ENCODE measurements around the gene FOXK1. TPM values are rescaled to one million over a fixed set of nuclear protein-coding genes. Genes with fewer than 3 reads are reported as not detected.

The FOXK1 gene
- total and polyA plus RNA-seq, 9 of the 15 experiments (the other 6 are each of a cell fraction or from before 2014, with no cell fraction given): 0.32 to 45.5 (median 8.1) TPM

DNA sequence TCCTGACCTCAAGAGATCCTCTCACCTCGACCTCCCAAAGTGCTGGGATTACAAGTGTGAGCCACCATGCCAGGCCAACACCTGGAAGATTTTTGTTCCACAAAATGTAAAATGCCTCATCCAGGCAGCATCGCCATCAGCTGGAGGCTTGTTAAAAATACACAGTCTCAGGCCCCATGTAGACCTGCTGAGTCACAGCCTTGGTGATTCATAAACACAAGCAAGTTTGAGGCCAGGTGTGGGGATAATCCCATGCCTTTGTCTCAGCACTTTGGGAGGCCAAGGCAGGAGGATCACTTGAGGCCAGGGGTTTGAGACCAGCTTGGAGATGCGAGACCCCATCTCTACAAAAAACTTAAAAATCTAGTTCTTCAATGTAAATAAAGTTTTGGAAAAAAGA lies 49.1 kb upstream of the FOXK1 start (continued):
- TF ChIP-seq SMARCA4 (IDR thresholded peaks at IDR 0.05) (peak; percentile 78), NR2C2 (CRISPR knock-in tag; IDR thresholded peaks at IDR 0.05) (no peak), NR2C2 (tag; IDR thresholded peaks at IDR 0.05) (no peak), DACH1 (IDR thresholded peaks at IDR 0.05; ENCODE audit: partially characterized antibody) (peak; percentile 55), FOS (IDR thresholded peaks at IDR 0.05; ENCODE audit: extremely low read depth, insufficient read length) (peak; percentile 47), YY1 (IDR thresholded peaks at IDR 0.05; ENCODE audit: borderline replicate concordance in 1 of 3, control insufficient read depth in 1 of 3, extremely low read depth in 1 of 3, insufficient read depth in 3 of 3, insufficient read length in 1 of 3, insufficient replicate concordance in 2 of 3, low read depth in 1 of 3, low read length in 2 of 3) (no peak), SMARCE1 (IDR thresholded peaks at IDR 0.05) (peak; percentile 63), MECOM (CRISPR knock-in tag; IDR thresholded peaks at IDR 0.05) (no peak), EP400 (IDR thresholded peaks at IDR 0.05) (0 out of 2 replicates have a peak, but pooled peaks have one; percentile 12), DPF2 (IDR thresholded peaks at IDR 0.05) (peak; percentile 84), POLR2G (IDR thresholded peaks at IDR 0.05; ENCODE audit: low read depth, low read length) (no peak), ZNF518B (CRISPR knock-in tag; IDR thresholded peaks at IDR 0.05) (no peak), PTBP1 (IDR thresholded peaks at IDR 0.05; ENCODE audit: low read depth, low read length) (no peak), JUN (IDR thresholded peaks at IDR 0.05; ENCODE audit: borderline replicate concordance, low read depth, low read length) (peak; percentile 87), JUN (CRISPR knock-in tag; IDR thresholded peaks at IDR 0.05; ENCODE audit: borderline replicate concordance) (no peak), PHB2 (IDR thresholded peaks at IDR 0.05; ENCODE audit: low read depth) (no peak), NR1H2 (CRISPR knock-in tag; IDR thresholded peaks at IDR 0.05) (no peak), ZNF668 (CRISPR knock-in tag; IDR thresholded peaks at IDR 0.05) (no peak), POLR2AphosphoS2 (IDR thresholded peaks at IDR 0.05; ENCODE audit: low read length) (no peak), GATAD2A (IDR thresholded peaks at IDR 0.05) (peak; percentile 17; the same call in 1 of the 2 replicates), MAFK (IDR thresholded peaks at IDR 0.05; ENCODE audit: low read length) (peak; percentile 81)
- TF ChIP-seq, protein P1, sequence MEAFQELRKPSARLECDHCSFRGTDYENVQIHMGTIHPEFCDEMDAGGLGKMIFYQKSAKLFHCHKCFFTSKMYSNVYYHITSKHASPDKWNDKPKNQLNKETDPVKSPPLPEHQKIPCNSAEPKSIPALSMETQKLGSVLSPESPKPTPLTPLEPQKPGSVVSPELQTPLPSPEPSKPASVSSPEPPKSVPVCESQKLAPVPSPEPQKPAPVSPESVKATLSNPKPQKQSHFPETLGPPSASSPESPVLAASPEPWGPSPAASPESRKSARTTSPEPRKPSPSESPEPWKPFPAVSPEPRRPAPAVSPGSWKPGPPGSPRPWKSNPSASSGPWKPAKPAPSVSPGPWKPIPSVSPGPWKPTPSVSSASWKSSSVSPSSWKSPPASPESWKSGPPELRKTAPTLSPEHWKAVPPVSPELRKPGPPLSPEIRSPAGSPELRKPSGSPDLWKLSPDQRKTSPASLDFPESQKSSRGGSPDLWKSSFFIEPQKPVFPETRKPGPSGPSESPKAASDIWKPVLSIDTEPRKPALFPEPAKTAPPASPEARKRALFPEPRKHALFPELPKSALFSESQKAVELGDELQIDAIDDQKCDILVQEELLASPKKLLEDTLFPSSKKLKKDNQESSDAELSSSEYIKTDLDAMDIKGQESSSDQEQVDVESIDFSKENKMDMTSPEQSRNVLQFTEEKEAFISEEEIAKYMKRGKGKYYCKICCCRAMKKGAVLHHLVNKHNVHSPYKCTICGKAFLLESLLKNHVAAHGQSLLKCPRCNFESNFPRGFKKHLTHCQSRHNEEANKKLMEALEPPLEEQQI (IDR thresholded peaks at IDR 0.05): peak; percentile 35; the same call in 1 of the 2 replicates
- TF ChIP-seq, protein P2, sequence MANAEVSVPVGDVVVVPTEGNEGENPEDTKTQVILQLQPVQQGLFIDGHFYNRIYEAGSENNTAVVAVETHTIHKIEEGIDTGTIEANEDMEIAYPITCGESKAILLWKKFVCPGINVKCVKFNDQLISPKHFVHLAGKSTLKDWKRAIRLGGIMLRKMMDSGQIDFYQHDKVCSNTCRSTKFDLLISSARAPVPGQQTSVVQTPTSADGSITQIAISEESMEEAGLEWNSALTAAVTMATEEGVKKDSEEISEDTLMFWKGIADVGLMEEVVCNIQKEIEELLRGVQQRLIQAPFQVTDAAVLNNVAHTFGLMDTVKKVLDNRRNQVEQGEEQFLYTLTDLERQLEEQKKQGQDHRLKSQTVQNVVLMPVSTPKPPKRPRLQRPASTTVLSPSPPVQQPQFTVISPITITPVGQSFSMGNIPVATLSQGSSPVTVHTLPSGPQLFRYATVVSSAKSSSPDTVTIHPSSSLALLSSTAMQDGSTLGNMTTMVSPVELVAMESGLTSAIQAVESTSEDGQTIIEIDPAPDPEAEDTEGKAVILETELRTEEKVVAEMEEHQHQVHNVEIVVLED (CRISPR knock-in tag; IDR thresholded peaks at IDR 0.05): no peak

Measured in K562 (cell line).